ENCODE results near the gene PKN2. TPM values are rescaled to one million over a fixed set of nuclear protein-coding genes. Genes with fewer than 3 reads are reported as not detected.
"Not testable (repeated sequence)": the region's sequence is repeated elsewhere in the genome, so short reads cannot be mapped to it uniquely, and the experiment has no call there.

Gene PKN2
- total RNA-seq, 2 experiments from 2014 or later, result 18.0 to 18.1 TPM

GRCh38 chr1:88851303-88852063 is 167.4 kb downstream of the PKN2 start:
- Mint-ChIP-seq H3K4me3 (no peak overlapping the region), H3K4me1 (ENCODE audit: low read depth) (peaks cover 6% of the 10 kb centered on the region), H3K27ac (peak overlapping the region; percentile 74), H3K36me3 (ENCODE audit: low read depth) (peaks cover 25% of the 10 kb centered on the region), H3K27me3 (no peaks in the 10 kb centered on the region), H3K9me3 (no peaks in the 10 kb centered on the region)
- POLR2A ChIA-PET, result interaction anchor here (0.8 kb wide), 1 partner anchor 40 kb away, joined by 3 read pairs; the partner anchor contains the start of gene GTF2B
- intact Hi-C loops (cut with micrococcal nuclease), result no loop called here
- CTCF ChIA-PET, result no interaction called here
- ATAC-seq (no peak), DNase-seq (no peak)
- no peak for TF ChIP-seq CTCF (IDR thresholded peaks at IDR 0.05)

GRCh38 chr1:88867743-88868521 is 183.9 kb downstream of the PKN2 start:
- H3K9me3 Mint-ChIP-seq, result no peaks in the 10 kb centered on the region
- intact Hi-C loops (cut with micrococcal nuclease), result no loop called here
- ATAC-seq, result peak; percentile 76
- peaks cover 33% of the 10 kb centered on the region for H3K36me3 Mint-ChIP-seq (ENCODE audit: low read depth)
- CTCF ChIA-PET, result interaction anchor here (0.8 to 2.2 kb wide), 4 partner anchors 8 to 12 kb away, joined by 3 to 16 read pairs (median 3); no protein-coding TSS in a partner anchor
- no peak for DNase-seq
- H3K27ac Mint-ChIP-seq, result peak overlapping the region; percentile 89
- H3K27me3 Mint-ChIP-seq, result no peaks in the 10 kb centered on the region
- POLR2A ChIA-PET, result interaction anchor here (1.8 kb wide), 1 partner anchor 23 kb away, joined by 7 read pairs; the partner anchor contains the start of gene GTF2B
- peaks cover 54% of the 10 kb centered on the region for H3K4me1 Mint-ChIP-seq (ENCODE audit: low read depth)
- H3K4me3 Mint-ChIP-seq, result peak overlapping the region; percentile 28
- TF ChIP-seq CTCF (IDR thresholded peaks at IDR 0.05), result no peak

GRCh38 chr1:88869644-88870043 is 185.6 kb downstream of the PKN2 start:
- H3K4me3 Mint-ChIP-seq; H3K27me3 Mint-ChIP-seq; H3K9me3 Mint-ChIP-seq; ATAC-seq; intact Hi-C loops (cut with micrococcal nuclease); DNase-seq; H3K27ac Mint-ChIP-seq; CTCF ChIA-PET: not testable (repeated sequence)
- H3K4me1 Mint-ChIP-seq (ENCODE audit: low read depth), result peaks cover 54% of the 10 kb centered on the region
- POLR2A ChIA-PET, result interaction anchor here (0.6 kb wide), 1 partner anchor 22 kb away, joined by 3 read pairs; the partner anchor contains the start of gene GTF2B
- H3K36me3 Mint-ChIP-seq (ENCODE audit: low read depth), result peaks cover 26% of the 10 kb centered on the region

GRCh38 chr1:88873737-88874349 is 189.8 kb downstream of the PKN2 start:
- ATAC-seq (no peak), DNase-seq (no peak)
- intact Hi-C loops (cut with micrococcal nuclease), result no loop called here
- Mint-ChIP-seq H3K4me3 (no peak overlapping the region), H3K36me3 (ENCODE audit: low read depth) (peaks cover 15% of the 10 kb centered on the region), H3K27ac (peak overlapping the region; percentile 4), H3K27me3 (no peaks in the 10 kb centered on the region), H3K9me3 (no peaks in the 10 kb centered on the region), H3K4me1 (ENCODE audit: low read depth) (peaks cover 47% of the 10 kb centered on the region)
- no peak for TF ChIP-seq CTCF (IDR thresholded peaks at IDR 0.05)
- POLR2A ChIA-PET, result interaction anchor here (0.7 to 0.9 kb wide), 2 partner anchors 17 to 24 kb away, joined by 3 read pairs; partner anchors contain the start of gene GTF2B
- CTCF ChIA-PET, result interaction anchor here (5.1 kb wide), 1 partner anchor 10 kb away, joined by 42 read pairs; no protein-coding TSS in a partner anchor

GRCh38 chr1:88875595-88875994 is 191.5 kb downstream of the PKN2 start:
- H3K4me1 Mint-ChIP-seq (ENCODE audit: low read depth), result peaks cover 44% of the 10 kb centered on the region

More at GRCh38 chr1:88875595-88875994, 191.5 kb downstream of the PKN2 start:
- TF ChIP-seq CTCF (IDR thresholded peaks at IDR 0.05), result no peak
- POLR2A ChIA-PET, result no interaction called here
- CTCF ChIA-PET, result interaction anchor here (0.7 to 5.2 kb wide), 6 partner anchors 8 to 214 kb away, joined by 3 to 93 read pairs (median 4); partner anchors contain the start of gene GTF2B
- intact Hi-C loops (cut with micrococcal nuclease), result loop anchor here (5.0 kb wide), 2 partner anchors 73 to 218 kb away; no protein-coding TSS in a partner anchor
- H3K9me3 Mint-ChIP-seq, result no peaks in the 10 kb centered on the region
- peaks cover 9% of the 10 kb centered on the region for H3K36me3 Mint-ChIP-seq (ENCODE audit: low read depth)
- no peak overlapping the region for H3K27ac Mint-ChIP-seq
- DNase-seq, result no peak
- H3K27me3 Mint-ChIP-seq, result no peaks in the 10 kb centered on the region
- no peak for ATAC-seq
- H3K4me3 Mint-ChIP-seq, result no peak overlapping the region
